HG02840 (cell line): ENCODE measurements around the gene PLXDC1.

ENCODE experiments used
- ATAC-seq: cut with Tn5 transposase; IDR thresholded peaks from one replicate; pipeline ENCODE4 v1.9.1; 2021; ENCODE audit warnings: mild to moderate bottlenecking, moderate library complexity, moderate number of reproducible peaks; ENCODE audit not compliant: unreplicated experiment, low FRiP score

Gene PLXDC1

DNA sequence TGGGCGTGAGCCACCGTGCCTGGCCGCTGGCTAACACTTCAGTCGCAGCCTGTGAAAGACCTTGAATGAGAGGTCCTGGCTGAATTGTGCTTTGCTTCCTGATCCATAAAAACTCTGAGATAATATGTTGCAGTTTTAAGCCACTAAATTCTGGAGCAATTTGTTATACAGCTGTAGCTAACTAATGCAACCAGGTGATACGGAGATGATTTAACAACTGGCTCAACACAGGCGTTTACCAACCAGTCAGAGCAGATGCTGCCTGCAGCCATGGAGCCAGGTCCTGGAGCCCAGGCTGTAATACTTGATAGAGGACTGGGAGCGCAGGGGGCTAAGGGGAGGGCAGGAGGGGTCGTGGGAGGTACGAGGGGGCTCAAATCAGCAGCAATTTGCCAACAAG, 50.9 kb downstream of the PLXDC1 start:
- ATAC-seq, result no peak

DNA sequence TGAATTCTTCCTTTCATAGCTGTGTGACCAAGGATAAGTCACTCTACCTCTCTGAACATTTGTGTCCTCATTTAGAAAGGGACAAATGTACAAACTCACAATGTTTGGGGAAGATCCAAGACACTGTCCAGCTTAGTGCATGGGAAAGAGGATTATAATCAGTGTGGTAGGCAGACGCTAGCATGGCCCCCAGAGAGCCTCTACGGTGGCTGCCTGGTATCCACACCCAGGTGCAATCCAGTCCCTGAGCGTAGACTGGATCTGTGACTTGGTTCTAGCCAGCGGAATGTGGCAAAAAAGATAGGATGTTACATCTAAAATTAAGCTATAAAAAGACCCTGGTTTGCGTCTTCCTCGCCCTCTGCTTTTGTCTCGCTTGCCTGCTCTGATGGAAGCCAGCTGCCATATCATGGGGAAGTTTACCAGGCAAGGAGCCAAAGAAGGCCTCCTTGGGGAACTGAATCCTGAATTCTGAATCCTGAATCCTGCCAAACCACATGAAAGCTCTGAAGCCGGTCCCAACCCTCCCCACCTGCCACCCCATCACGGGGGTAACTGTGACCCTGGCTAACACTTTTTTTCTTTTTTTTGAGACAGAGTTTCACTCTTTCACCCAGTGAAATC, 51.7 kb downstream of the PLXDC1 start:
- no peak for ATAC-seq

DNA sequence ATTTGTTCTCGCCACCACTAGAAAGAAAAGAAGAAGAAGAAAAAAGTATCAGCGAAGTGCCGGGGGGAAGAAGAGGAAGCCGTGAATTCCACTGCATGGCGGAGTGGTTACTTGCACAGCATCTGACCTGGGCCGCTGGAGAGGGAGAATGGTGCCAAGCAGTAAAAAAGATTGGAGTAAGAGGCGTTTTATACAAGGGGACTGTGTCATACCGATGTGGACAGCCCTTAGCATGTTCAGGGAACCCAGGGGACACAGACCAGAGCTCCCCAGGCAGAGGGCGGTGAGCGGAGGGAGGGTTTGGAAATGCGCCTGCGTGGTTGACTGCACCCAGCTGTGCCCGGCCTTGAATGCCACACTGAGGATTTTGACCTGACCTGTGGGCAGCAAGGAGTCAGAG, 52.8 kb downstream of the PLXDC1 start:
- ATAC-seq, result no peak

GRCh38 chr17:39097537-39097936, 53.9 kb downstream of the PLXDC1 start:
- no peak for ATAC-seq

GRCh38 chr17:39097150-39097519, 54.3 kb downstream of the PLXDC1 start:
- no peak for ATAC-seq

GRCh38 chr17:39096508-39097149, 54.8 kb downstream of the PLXDC1 start:
- ATAC-seq, result no peak

GRCh38 chr17:39095309-39095686, 56.1 kb downstream of the PLXDC1 start:
- ATAC-seq, result no peak

- ATAC-seq, result no peak
Observed at GRCh38 chr17:39094607-39095308, 56.7 kb downstream of the PLXDC1 start.

- ATAC-seq, result no peak
Observed at GRCh38 chr17:39092692-39093230, 58.7 kb downstream of the PLXDC1 start.

- no peak for ATAC-seq
Observed at GRCh38 chr17:39090908-39091665, 60.4 kb downstream of the PLXDC1 start.

GRCh38 chr17:39090400-39090799, 61.0 kb downstream of the PLXDC1 start:
- ATAC-seq, result no peak

DNA sequence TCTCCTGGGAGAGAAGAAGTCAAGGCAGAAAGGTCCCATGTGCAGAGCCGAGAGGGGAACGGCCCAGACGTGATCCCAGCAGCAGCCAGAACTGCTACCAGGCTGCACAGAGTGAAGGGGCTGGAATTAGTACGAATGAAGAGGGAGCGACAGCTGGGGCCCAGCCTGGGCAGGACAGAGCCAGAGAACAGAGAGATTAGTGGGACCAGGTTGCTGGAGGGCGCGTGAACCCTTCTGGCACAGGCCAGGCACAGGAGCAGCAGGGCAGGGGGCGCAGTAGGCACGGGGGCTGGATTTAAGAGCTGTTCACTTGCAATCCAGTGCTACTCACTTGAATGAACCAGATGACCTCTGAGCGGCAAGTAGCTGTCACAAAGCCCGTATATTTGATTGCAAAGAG, 66.9 kb downstream of the PLXDC1 start:
- no peak for ATAC-seq

GRCh38 chr17:39083270-39083669, 68.2 kb downstream of the PLXDC1 start:
- ATAC-seq, result no peak

DNA sequence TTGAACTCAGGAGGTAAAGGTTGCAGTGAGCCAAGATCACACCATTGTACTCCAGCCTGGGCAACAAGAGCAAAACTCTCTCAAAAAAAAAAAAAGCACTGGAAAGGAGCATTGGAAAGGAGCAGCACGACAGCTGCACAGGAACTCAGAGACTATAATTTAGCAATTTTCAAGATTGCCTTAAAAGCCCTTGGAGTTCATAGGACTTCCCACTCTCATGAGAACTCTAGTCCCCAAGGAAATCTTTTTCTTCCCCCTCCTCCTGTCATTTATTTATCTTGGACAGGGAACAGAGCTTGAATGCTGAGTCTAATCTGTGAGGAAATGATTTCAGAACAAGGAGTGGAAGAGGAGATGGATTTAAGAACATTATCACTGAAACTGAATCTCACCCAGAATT, 69.0 kb downstream of the PLXDC1 start:
- ATAC-seq, result no peak

DNA sequence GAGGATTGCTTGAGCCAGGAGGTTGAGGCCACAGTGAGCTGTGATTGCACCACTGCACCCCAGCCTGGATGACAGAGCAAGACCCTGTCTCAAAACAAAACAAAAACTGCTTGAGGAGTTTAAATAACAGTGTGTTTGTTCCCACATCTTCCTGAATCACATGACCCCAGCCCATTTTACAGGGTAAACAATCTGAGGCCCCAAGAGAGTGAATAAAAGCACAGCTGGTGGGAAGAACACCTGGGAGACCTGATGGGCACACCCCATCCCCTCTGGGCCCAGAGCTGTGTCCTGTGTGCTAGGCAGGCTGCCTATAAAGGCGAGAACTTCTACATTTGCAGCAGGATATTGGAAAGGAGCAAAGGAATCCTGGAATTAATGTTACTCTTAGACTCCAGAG, 69.6 kb downstream of the PLXDC1 start:
- ATAC-seq, result no peak

DNA sequence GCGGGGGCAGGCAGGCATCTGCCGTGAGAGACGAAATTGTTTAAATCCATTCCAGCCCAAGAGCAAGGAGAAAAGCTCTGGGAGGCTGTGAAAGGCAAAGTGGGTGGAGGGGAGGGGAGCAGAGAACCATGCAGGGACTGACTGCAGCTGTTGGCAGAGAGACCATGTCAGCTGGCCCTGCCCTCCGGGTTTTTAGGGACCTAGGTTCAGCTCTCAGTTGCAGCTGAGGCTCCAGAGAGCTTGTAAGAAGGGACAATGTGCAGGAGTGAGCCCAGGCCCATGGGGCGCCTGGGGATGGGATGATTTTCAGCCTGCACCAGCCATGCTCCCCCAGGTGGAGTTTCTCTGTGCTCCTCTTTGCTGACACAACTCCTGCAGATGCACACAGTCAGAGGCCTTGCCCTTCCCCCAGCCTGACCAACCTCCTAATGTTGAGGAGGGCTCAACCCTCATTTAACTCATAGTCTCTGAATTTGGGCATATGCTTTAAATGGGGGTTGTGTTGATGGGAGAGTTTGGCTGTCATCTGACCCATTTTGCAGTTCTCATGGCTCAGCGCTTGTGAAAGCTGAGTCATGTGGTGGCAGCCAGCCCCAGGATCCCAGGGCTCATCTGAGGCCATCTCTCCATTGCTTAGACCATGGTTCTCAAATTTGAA, 70.9 kb downstream of the PLXDC1 start:
- ATAC-seq, result no peak

DNA sequence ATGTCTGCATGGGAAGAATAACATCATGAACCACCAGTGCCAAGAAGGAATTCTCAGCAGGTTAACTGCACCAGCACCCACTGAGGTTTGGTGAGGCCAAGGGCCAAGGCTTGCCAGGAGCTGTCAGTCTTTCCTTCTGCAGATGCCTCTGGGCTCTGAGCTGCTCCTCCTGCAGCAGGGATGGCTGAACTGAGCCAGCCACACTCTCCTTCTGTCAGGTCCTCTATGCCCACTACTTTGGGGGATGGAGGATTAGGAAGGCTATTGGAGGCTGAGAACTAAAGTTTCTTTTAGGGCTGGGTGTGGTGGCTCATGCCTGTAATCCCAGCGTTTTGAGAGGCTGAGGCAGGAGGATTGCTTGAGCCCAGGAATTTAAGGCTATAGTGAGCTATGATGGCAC, 71.6 kb downstream of the PLXDC1 start:
- no peak for ATAC-seq

- ATAC-seq, result no peak
Observed at GRCh38 chr17:39077866-39078265, 73.6 kb downstream of the PLXDC1 start.

DNA sequence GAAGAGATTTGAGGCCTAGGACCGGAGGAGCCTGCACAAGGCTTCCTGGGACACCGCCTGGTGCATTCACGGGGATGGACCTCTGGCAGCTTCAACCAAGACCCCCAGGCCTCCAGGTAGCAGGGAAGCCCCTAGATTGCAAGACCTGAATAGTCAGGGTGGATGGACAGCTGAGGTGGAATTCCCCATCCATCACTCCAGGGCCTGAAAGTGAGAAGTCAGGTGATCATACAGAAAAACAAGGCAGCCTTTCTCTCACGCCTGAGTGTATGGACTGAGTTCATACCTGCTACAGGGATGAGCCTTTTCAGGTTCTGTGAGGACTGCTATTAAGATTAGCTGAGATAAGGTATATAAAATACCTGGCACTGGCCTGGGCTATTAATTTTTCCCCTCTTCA, 74.2 kb downstream of the PLXDC1 start:
- ATAC-seq, result no peak

DNA sequence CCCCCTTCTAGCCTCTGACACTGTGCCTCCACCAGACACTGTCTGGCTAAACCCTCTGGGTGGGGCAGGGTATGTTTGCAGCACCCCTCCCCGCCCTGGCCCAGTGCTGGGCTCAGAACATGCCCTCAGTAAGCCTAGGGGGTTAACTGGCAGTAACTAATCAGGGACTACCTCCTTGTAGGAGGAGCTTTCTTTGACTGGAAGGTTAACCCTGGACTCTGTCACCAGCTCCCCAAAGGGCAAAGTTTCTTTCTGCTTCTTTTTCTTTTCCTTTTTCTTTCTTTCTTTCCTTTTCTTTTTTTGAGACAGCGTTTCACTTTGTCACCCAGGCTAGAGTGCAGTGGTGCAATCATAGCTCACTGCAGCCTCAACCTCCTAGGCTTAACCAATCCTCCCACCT, 76.8 kb downstream of the PLXDC1 start:
- no peak for ATAC-seq

- ATAC-seq, result no peak
Observed at GRCh38 chr17:39073916-39074315, 77.5 kb downstream of the PLXDC1 start.
